ENCODE data around the gene KCNIP1. TPM values are rescaled to one million over a fixed set of nuclear protein-coding genes. Genes with fewer than 3 reads are reported as not detected.

KCNIP1 gene
- total and polyA plus RNA-seq, 10 of the 15 experiments (the other 5 are each of a cell fraction or from before 2014, with no cell fraction given) = not detected

- Histone ChIP-seq H3K36me3 (ENCODE audit: control insufficient read depth in 2 of 2, insufficient read depth in 2 of 2, low read length in 1 of 2) (no peaks in the 10 kb centered on the region), H3K9me3 (replicated peaks; ENCODE audit: control insufficient read depth, insufficient read depth, low read length) (no peaks in the 10 kb centered on the region), H2AFZ (ENCODE audit: control insufficient read depth, low read depth, low read length) (no peak overlapping the region), H3K4me1 (ENCODE audit: control insufficient read depth, insufficient read depth, low read length) (no peaks in the 10 kb centered on the region), H3K9ac (ENCODE audit: control insufficient read depth, insufficient read depth, low read length) (no peak overlapping the region), H3K79me2 (ENCODE audit: control insufficient read depth, insufficient read depth, low read length) (no peaks in the 10 kb centered on the region), H3K4me3 (no peak overlapping the region), H3K4me2 (ENCODE audit: control insufficient read depth, insufficient read depth) (no peak overlapping the region), H3K27ac (ENCODE audit: control insufficient read depth, insufficient read depth) (no peak overlapping the region), H4K20me1 (ENCODE audit: control insufficient read depth, insufficient read depth) (no peaks in the 10 kb centered on the region), H3K27me3 (replicated peaks in 1 of 2; ENCODE audit: control insufficient read depth in 2 of 2, insufficient read depth in 2 of 2, low read length in 1 of 2) (peaks cover 6 to 7% of the 10 kb centered on the region in 2 experiments; a peak in 3 of 4 replicates)
- no peak for ATAC-seq
- WGBS (ENCODE audit: insufficient coverage, insufficient replicate concordance, low lambda C conversion rate, missing lambda C conversion rate) = 6% methylated on average over 10 of the region's 10 CpGs
- ChIA-PET POLR2A (no interaction called here), CTCF (interaction anchor here (1.1 to 1.5 kb wide), 2 partner anchors 70 to 164 kb away, joined by 4 to 5 read pairs; no protein-coding TSS in a partner anchor), SMC1A (ENCODE audit: uncharacterized antibody, unreplicated experiment) (no interaction called here), RAD21 (ENCODE audit: unreplicated experiment) (no interaction called here)
- FAIRE-seq = no peak
- no peak for DNase-seq (ENCODE audit: low read depth, low spot score)
- in situ Hi-C loops (cut with MboI) (no loop called here), intact Hi-C loops (cut with micrococcal nuclease; ENCODE audit: unreplicated experiment) (no loop called here)
- BruUV-seq (replicated peaks) = no TSS peak
- TF ChIP-seq CUX1 (IDR thresholded peaks at IDR 0.05; ENCODE audit: insufficient replicate concordance, low read depth, low read length) (no peak), POLR2AphosphoS2 (IDR thresholded peaks at IDR 0.05; ENCODE audit: low read depth, low read length) (no peak), EED (IDR thresholded peaks at IDR 0.05; ENCODE audit: low read depth) (no peak), RCOR1 (conservative IDR thresholded peaks at IDR 0.05; ENCODE audit: low read depth, low read length) (no peak), FOXK2 (IDR thresholded peaks at IDR 0.05) (no peak), ZNF24 (IDR thresholded peaks at IDR 0.05) (no peak), BHLHE40 (IDR thresholded peaks at IDR 0.05; ENCODE audit: borderline replicate concordance in 1 of 2, low read depth in 2 of 2, low read length in 1 of 2) (no peak), SUPT20H (IDR thresholded peaks at IDR 0.05; ENCODE audit: borderline replicate concordance, control insufficient read depth, low read depth, low read length) (no peak), SKIL (IDR thresholded peaks at IDR 0.05; ENCODE audit: low read depth, poor library complexity, severe bottlenecking) (no peak), HCFC1 (IDR thresholded peaks at IDR 0.05; ENCODE audit: low read length) (no peak), YY1 (IDR thresholded peaks at IDR 0.05; ENCODE audit: low read depth, low read length) (no peak), IKZF1 (conservative IDR thresholded peaks at IDR 0.05) (no peak)
- TF ChIP-seq, protein P1, sequence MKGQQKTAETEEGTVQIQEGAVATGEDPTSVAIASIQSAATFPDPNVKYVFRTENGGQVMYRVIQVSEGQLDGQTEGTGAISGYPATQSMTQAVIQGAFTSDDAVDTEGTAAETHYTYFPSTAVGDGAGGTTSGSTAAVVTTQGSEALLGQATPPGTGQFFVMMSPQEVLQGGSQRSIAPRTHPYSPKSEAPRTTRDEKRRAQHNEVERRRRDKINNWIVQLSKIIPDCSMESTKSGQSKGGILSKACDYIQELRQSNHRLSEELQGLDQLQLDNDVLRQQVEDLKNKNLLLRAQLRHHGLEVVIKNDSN (IDR thresholded peaks at IDR 0.05; ENCODE audit: borderline replicate concordance, extremely low read length, insufficient read depth, low read depth, low read length) = no peak
Observed at GRCh38 chr5:170495825-170496661, 7.8 kb upstream of the KCNIP1 start.

All from GM12878 (cell line).